Neural progenitor cell (in vitro differentiated cells): ENCODE measurements around the gene GUCY2D.

Experiments
- EZH2phosphoT487 ChIP-seq: fragments of 200-600 bp; sonication (generic); IDR thresholded peaks from 2 replicates; pipeline ENCODE4 v1.6.1; 2017; ENCODE audit warnings: antibody characterized with exemption
- TF ChIP-seq, protein P1 (sequence below): fragments of 200-600 bp; sonication (generic); IDR thresholded peaks from 2 replicates; pipeline ENCODE4 v1.5.1; 2017; ENCODE audit warnings: antibody characterized with exemption, mild to moderate bottlenecking

GRCh38 chr17:7982173-7982572 is 20.2 kb upstream of the GUCY2D start:
- TF ChIP-seq, protein P1, sequence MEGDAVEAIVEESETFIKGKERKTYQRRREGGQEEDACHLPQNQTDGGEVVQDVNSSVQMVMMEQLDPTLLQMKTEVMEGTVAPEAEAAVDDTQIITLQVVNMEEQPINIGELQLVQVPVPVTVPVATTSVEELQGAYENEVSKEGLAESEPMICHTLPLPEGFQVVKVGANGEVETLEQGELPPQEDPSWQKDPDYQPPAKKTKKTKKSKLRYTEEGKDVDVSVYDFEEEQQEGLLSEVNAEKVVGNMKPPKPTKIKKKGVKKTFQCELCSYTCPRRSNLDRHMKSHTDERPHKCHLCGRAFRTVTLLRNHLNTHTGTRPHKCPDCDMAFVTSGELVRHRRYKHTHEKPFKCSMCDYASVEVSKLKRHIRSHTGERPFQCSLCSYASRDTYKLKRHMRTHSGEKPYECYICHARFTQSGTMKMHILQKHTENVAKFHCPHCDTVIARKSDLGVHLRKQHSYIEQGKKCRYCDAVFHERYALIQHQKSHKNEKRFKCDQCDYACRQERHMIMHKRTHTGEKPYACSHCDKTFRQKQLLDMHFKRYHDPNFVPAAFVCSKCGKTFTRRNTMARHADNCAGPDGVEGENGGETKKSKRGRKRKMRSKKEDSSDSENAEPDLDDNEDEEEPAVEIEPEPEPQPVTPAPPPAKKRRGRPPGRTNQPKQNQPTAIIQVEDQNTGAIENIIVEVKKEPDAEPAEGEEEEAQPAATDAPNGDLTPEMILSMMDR: no peak
- TF ChIP-seq EZH2phosphoT487: no peak
